ENCODE data around the gene CELF5.

The CELF5 gene

DNA sequence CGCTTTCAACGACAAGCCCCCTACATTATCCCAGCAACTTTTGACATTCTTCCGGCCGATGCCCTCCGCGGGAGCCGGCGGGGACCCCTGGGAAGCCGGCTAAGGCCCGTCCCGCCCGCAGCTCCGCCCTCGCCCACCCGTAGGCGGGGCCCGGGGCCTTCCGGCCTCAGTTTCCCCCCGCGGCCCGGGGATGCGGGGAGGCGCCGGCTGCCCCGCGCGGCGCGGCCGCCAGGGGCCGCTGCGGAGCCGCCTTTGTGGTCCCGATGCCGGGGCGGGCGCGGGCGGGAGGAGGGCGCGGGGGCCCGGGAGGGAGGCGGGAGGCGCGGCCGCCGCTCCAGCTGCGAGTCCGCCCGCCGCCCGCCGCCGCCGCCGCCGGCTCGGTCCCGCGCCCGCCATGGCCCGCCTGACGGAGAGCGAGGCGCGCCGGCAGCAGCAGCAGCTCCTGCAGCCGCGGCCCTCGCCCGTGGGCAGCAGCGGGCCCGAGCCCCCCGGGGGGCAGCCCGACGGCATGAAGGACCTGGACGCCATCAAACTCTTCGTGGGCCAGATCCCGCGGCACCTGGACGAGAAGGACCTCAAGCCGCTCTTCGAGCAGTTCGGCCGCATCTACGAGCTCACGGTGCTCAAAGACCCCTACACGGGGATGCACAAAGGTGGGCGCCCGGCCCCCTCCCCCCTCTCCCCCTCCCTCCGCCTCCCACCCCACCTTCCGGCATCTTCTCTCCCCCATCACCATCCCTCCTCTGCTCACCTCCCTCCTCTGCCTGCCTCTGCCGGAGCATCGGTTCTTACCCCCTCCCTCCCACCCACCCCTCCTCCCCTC is at the start of gene CELF5:
CELF5 (plus strand) TSS at position 316 of the 823 bp plus-strand sequence; CDS start at position 395, 79 bp downstream.
- TF ChIP-seq, protein P1, sequence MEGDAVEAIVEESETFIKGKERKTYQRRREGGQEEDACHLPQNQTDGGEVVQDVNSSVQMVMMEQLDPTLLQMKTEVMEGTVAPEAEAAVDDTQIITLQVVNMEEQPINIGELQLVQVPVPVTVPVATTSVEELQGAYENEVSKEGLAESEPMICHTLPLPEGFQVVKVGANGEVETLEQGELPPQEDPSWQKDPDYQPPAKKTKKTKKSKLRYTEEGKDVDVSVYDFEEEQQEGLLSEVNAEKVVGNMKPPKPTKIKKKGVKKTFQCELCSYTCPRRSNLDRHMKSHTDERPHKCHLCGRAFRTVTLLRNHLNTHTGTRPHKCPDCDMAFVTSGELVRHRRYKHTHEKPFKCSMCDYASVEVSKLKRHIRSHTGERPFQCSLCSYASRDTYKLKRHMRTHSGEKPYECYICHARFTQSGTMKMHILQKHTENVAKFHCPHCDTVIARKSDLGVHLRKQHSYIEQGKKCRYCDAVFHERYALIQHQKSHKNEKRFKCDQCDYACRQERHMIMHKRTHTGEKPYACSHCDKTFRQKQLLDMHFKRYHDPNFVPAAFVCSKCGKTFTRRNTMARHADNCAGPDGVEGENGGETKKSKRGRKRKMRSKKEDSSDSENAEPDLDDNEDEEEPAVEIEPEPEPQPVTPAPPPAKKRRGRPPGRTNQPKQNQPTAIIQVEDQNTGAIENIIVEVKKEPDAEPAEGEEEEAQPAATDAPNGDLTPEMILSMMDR (IDR thresholded peaks at IDR 0.05; ENCODE audit: control insufficient read depth, insufficient read depth, low read depth, low read length, missing control alignments): peak; percentile 18
- no peak for DNase-seq (ENCODE audit: low read depth)
- H3K4me3 ChIP-seq (ENCODE audit: control insufficient read depth, low read depth, low read length): no peak within 1 kb of the TSS

DNA sequence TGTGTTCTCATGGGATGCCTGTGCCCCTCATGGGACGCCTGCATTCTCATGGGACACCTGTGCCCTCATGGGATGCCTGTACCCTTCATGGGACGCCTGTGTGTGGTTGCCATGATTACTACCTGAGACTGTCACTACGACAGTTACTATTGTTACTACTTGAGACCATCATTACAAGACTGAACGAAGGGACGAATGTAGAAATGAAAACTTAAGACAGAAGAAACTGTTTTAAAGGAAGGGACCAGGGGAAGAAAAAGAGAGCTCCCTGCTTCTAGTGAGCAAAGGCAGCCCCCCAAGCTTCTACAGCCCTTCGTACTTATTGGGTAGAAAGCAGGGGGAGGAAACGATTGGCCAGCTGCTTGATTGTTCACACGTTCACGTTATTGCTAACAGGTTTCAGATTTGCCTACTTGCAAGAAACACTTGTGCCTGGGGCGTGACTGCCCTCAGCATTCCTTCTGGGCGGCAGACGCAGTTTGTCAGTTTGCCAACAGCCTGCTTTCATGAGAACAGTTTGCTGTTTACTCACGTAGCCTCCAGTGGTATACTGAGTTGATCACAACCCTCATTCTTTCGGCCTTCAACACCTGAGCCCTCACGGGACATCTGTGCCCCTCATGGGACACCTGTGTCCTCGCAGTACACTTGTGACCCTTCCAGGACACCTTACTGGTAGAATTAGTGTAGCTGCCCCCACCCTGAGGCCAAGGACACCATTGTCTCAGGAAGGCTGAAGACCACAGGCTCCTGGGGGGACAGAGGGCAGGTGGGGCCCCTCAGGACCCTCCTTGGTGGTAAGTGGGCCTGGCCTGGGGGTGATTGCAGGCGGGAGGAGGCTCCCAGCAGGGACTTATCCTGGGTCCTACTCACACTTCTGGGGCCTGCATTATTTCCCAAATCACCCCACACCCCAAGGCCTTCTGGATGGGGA is 48.4 kb upstream of the CELF5 start:
- TF ChIP-seq, protein P1 (IDR thresholded peaks at IDR 0.05; ENCODE audit: control insufficient read depth, insufficient read depth, low read depth, low read length, missing control alignments): no peak
- DNase-seq (ENCODE audit: low read depth): peak; percentile 80
- no peak overlapping the region for H3K4me3 ChIP-seq (ENCODE audit: control insufficient read depth, low read depth, low read length)

DNA sequence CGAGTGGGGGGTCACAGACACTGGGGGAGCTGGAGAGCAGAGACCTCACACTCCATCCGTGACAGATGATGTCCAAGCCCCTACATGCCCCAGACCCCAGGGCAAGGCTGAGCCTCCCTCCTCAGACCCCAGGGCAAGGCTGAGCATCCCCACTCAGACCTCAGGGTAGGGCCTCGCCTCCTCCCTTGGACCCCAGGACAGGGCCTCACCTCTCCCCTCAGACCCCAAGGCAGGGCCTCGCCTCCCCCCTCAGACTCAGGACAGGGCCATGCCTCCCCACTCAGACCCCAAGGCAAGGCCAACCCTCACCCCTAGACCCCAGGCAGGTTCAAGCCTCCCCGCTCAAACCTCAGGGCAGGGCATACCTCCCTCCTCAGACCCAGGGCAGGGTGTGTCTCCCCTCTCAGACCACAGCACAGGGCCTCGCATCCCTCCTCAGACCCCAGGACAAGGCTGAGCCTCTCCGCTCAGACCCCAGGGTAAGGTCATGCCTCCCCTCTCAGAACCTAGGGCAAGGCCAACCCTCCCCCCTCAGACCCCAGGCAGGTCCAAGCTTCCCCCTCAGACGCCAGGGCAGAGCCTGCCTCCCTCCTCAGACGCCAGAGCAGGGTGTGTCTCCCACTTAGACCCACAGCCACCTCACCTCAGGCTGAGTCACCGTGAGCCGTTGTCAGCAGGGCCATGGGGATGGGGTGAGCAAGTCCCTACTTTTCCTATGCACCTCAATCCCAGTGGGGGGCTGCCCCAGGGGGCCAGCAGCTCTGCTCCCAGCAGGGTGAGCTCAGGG is 47.6 kb upstream of the CELF5 start:
- TF ChIP-seq, protein P1 (IDR thresholded peaks at IDR 0.05; ENCODE audit: control insufficient read depth, insufficient read depth, low read depth, low read length, missing control alignments): no peak
- peak; percentile 37 for DNase-seq (ENCODE audit: low read depth)
- no peak overlapping the region for H3K4me3 ChIP-seq (ENCODE audit: control insufficient read depth, low read depth, low read length)

DNA sequence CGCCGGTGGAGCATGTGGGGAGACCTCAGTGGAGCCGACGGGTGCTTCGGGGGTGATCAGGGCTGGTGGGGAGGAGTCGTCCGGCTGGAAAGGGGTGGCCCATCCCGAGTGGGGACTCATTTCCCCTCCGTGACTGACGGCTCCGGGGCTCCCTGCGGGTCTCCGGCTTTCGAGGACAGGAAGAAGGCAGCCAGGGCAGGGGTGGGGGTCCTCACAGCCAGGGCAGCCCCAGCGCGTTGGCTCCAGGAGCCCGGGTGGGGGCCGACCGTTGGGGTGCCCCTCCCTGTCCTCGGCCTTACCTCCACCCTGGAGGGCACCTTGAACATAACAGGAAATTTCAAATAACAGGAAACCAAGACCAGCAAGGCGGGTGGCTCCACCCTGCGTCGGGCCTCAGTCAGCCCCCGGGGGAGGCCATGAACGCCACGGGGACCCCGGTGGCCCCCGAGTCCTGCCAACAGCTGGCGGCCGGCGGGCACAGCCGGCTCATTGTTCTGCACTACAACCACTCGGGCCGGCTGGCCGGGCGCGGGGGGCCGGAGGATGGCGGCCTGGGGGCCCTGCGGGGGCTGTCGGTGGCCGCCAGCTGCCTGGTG is 46.0 kb upstream of the CELF5 start, which contains the start of gene S1PR4:
S1PR4 (plus strand) TSS at position 393 of the 596 bp plus-strand sequence; CDS start at position 417, 24 bp downstream.
- TF ChIP-seq, protein P1 (IDR thresholded peaks at IDR 0.05; ENCODE audit: control insufficient read depth, insufficient read depth, low read depth, low read length, missing control alignments): no peak
- DNase-seq (ENCODE audit: low read depth): no peak
- no peak within 1 kb of the TSS for H3K4me3 ChIP-seq (ENCODE audit: control insufficient read depth, low read depth, low read length)

DNA sequence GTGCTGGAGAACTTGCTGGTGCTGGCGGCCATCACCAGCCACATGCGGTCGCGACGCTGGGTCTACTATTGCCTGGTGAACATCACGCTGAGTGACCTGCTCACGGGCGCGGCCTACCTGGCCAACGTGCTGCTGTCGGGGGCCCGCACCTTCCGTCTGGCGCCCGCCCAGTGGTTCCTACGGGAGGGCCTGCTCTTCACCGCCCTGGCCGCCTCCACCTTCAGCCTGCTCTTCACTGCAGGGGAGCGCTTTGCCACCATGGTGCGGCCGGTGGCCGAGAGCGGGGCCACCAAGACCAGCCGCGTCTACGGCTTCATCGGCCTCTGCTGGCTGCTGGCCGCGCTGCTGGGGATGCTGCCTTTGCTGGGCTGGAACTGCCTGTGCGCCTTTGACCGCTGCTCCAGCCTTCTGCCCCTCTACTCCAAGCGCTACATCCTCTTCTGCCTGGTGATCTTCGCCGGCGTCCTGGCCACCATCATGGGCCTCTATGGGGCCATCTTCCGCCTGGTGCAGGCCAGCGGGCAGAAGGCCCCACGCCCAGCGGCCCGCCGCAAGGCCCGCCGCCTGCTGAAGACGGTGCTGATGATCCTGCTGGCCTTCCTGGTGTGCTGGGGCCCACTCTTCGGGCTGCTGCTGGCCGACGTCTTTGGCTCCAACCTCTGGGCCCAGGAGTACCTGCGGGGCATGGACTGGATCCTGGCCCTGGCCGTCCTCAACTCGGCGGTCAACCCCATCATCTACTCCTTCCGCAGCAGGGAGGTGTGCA is 45.3 kb upstream of the CELF5 start:
- H3K4me3 ChIP-seq (ENCODE audit: control insufficient read depth, low read depth, low read length): no peak overlapping the region
- TF ChIP-seq, protein P1 (IDR thresholded peaks at IDR 0.05; ENCODE audit: control insufficient read depth, insufficient read depth, low read depth, low read length, missing control alignments): no peak
- no peak for DNase-seq (ENCODE audit: low read depth)

All from AG09309 (cell line).